ENCODE data around the gene LRIT3.

DNA sequence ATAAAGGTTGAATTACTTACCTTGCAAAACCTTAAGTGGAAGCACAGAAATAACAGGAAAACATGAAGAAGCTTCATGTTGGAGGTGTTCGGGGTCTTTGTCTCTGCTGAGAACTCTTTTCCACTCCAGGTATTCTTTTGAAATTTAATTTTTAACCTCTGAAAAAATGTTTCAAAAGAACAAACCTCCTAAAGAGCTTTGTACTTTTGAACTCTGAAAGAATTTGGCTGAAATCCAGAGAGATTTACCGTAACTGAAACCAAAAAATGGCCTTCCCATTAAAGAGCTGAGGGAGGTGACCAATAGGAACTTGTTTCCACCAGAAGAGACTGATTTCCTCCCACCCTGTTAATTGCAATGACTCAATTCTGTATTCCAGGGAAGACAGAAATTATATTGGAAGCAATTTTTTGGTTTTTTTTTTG is 46.0 kb upstream of the LRIT3 start, which contains the start of gene CFI:
- TF ChIP-seq, protein P1, sequence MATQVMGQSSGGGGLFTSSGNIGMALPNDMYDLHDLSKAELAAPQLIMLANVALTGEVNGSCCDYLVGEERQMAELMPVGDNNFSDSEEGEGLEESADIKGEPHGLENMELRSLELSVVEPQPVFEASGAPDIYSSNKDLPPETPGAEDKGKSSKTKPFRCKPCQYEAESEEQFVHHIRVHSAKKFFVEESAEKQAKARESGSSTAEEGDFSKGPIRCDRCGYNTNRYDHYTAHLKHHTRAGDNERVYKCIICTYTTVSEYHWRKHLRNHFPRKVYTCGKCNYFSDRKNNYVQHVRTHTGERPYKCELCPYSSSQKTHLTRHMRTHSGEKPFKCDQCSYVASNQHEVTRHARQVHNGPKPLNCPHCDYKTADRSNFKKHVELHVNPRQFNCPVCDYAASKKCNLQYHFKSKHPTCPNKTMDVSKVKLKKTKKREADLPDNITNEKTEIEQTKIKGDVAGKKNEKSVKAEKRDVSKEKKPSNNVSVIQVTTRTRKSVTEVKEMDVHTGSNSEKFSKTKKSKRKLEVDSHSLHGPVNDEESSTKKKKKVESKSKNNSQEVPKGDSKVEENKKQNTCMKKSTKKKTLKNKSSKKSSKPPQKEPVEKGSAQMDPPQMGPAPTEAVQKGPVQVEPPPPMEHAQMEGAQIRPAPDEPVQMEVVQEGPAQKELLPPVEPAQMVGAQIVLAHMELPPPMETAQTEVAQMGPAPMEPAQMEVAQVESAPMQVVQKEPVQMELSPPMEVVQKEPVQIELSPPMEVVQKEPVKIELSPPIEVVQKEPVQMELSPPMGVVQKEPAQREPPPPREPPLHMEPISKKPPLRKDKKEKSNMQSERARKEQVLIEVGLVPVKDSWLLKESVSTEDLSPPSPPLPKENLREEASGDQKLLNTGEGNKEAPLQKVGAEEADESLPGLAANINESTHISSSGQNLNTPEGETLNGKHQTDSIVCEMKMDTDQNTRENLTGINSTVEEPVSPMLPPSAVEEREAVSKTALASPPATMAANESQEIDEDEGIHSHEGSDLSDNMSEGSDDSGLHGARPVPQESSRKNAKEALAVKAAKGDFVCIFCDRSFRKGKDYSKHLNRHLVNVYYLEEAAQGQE (IDR thresholded peaks at IDR 0.05; ENCODE audit: insufficient read depth in 1 of 2, low read depth in 2 of 2, low read length in 2 of 2): no peak
- TF ChIP-seq POLR2AphosphoS5 (IDR thresholded peaks at IDR 0.05; ENCODE audit: low read depth, low read length) (no peak), SIN3A (IDR thresholded peaks at IDR 0.05; ENCODE audit: borderline replicate concordance, insufficient read depth, low read length) (no peak), TAF1 (IDR thresholded peaks at IDR 0.05; ENCODE audit: borderline replicate concordance, insufficient read depth, low read length) (no peak)
